Mammary epithelial cell (primary cell): ENCODE measurements around the gene SLC45A1.

Experiments
- EZH2 ChIP-seq: IDR thresholded peaks from 2 replicates; pipeline ENCODE4 v1.6.1; 2012; ENCODE audit warnings: low read length, inconsistent platforms, borderline replicate concordance
- TF ChIP-seq, protein P1 (sequence below), 2 donors: IDR thresholded peaks in 1 of 2; conservative IDR thresholded peaks in 1 of 2; 2 replicates each; pipeline ENCODE4 v1.5.1; 2011 to 2012; ENCODE audit warnings: inconsistent platforms in 2 of 2, low read length in 2 of 2, mild to moderate bottlenecking in 2 of 2, control low read depth in 1 of 2, low read depth in 1 of 2; ENCODE audit not compliant: insufficient read depth in 1 of 2; ENCODE audit errors: extremely low read depth in 1 of 2

DNA sequence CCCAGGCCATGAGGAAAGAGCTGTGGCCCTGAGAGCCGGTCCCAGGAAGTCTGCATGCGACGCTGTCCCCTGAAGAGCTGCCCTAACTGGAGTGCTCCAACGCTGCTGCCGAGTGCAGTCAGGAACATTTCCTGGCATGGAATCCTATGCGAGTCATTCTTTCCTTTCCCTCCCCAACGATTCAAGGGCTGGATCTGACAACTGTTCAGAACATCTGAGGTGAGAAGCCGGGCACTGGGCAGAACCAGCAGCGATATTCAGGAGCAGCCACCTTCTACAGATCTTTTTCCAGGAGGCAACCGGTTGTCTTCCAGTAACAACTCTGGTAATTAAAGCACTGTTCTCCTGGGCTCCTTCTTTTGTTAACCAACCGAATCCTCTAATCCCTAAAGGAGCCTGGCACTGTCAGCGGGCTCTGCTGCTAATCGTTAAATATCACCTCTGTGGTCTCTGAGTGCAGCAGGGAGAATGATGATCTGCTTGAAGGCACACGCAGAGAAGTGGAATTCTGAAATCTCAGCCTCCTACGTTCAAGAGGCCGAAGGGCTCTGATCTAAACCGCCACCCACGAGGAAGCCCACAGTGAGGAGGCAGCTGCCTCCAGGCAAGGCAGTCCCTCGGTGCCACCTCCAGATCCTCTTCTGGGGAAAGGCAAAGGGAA, 55.8 kb downstream of the SLC45A1 start:
- TF ChIP-seq EZH2: no peak
- TF ChIP-seq, protein P1, sequence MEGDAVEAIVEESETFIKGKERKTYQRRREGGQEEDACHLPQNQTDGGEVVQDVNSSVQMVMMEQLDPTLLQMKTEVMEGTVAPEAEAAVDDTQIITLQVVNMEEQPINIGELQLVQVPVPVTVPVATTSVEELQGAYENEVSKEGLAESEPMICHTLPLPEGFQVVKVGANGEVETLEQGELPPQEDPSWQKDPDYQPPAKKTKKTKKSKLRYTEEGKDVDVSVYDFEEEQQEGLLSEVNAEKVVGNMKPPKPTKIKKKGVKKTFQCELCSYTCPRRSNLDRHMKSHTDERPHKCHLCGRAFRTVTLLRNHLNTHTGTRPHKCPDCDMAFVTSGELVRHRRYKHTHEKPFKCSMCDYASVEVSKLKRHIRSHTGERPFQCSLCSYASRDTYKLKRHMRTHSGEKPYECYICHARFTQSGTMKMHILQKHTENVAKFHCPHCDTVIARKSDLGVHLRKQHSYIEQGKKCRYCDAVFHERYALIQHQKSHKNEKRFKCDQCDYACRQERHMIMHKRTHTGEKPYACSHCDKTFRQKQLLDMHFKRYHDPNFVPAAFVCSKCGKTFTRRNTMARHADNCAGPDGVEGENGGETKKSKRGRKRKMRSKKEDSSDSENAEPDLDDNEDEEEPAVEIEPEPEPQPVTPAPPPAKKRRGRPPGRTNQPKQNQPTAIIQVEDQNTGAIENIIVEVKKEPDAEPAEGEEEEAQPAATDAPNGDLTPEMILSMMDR (conservative IDR thresholded peaks at IDR 0.05 in 1 of 2, IDR thresholded peaks at IDR 0.05 in 1 of 2; ENCODE audit: extremely low read depth in 1 of 2, insufficient read depth in 1 of 2, low read depth in 1 of 2, low read length in 2 of 2): no peak
